Stimulated activated CD4-positive, alpha-beta T cell treated with anti-CD3 and anti-CD28 coated beads, TNF-alpha, amount 100 ng/mL, for 24 hours (primary cell): ENCODE results near the gene NLRP12.
A peak's percentile ranks its signal among the peaks of the same experiment; 100 is the strongest.
"Not testable (repeated sequence)": the region's sequence is repeated elsewhere in the genome, so short reads cannot be mapped to it uniquely, and the experiment has no call there.

Experiments
- DNase-seq, 3 experiments: peaks; one replicate each; pipeline ENCODE4 v3.0.0-alpha.2; 2020; ENCODE audit warnings: low read depth in 3 of 3

NLRP12 gene

GRCh38 chr19:53782698-53783097 is 41.4 kb downstream of the NLRP12 start:
- DNase-seq: no peak

- not testable (repeated sequence) for DNase-seq
Measured at GRCh38 chr19:53781332-53781731, 42.8 kb downstream of the NLRP12 start.

- DNase-seq: no peak
Measured at GRCh38 chr19:53780506-53780905, 43.6 kb downstream of the NLRP12 start.

- no peak for DNase-seq
Measured at GRCh38 chr19:53775524-53775923, 48.6 kb downstream of the NLRP12 start.

- DNase-seq: not testable (repeated sequence)
Measured at GRCh38 chr19:53774491-53774890, 49.6 kb downstream of the NLRP12 start.

GRCh38 chr19:53773999-53774398 is 50.1 kb downstream of the NLRP12 start:
- no peak for DNase-seq

GRCh38 chr19:53772943-53773342 is 51.2 kb downstream of the NLRP12 start:
- DNase-seq: peak; percentile 3 to 32 (median 10)

- DNase-seq: no peak
Measured at GRCh38 chr19:53771144-53771543, 53.0 kb downstream of the NLRP12 start.

GRCh38 chr19:53769696-53770309 is 54.3 kb downstream of the NLRP12 start:
- not testable (repeated sequence) for DNase-seq

- DNase-seq: no peak
Measured at GRCh38 chr19:53768401-53768800, 55.7 kb downstream of the NLRP12 start.

GRCh38 chr19:53758991-53759390 is 65.1 kb downstream of the NLRP12 start:
- not testable (repeated sequence) for DNase-seq
